ENCODE results near the gene PLEKHA1. TPM values are rescaled to one million over a fixed set of nuclear protein-coding genes. Genes with fewer than 3 reads are reported as not detected.

PLEKHA1 gene
- total RNA-seq, 1 donor from 2014 or later = 35.3 TPM

DNA sequence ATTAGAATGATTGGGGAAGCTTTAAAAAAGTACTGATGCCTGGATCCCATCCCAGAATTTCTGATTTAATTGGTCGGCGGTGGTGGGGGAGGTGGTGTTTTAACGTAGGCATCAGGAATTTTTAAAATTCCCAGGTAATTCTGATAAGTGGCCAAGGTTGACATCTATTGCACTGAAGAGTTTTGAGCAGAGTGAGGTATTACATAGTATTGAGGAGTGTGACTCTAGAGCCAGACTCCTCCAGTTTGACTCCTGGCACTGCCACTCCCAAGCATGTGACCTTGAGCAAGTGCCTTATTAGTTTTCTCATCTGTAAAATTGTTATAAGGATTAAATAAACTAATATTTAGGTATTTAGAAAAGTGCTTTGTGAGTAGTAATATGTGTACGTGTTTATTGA, 6.2 kb downstream of the PLEKHA1 start:
- DNase-seq (ENCODE audit: low read depth) (no peak), FAIRE-seq (no peak)
- TF ChIP-seq, protein P1, sequence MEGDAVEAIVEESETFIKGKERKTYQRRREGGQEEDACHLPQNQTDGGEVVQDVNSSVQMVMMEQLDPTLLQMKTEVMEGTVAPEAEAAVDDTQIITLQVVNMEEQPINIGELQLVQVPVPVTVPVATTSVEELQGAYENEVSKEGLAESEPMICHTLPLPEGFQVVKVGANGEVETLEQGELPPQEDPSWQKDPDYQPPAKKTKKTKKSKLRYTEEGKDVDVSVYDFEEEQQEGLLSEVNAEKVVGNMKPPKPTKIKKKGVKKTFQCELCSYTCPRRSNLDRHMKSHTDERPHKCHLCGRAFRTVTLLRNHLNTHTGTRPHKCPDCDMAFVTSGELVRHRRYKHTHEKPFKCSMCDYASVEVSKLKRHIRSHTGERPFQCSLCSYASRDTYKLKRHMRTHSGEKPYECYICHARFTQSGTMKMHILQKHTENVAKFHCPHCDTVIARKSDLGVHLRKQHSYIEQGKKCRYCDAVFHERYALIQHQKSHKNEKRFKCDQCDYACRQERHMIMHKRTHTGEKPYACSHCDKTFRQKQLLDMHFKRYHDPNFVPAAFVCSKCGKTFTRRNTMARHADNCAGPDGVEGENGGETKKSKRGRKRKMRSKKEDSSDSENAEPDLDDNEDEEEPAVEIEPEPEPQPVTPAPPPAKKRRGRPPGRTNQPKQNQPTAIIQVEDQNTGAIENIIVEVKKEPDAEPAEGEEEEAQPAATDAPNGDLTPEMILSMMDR (IDR thresholded peaks at IDR 0.05; ENCODE audit: insufficient read depth, low read length, severe bottlenecking) = no peak
- Histone ChIP-seq H3K4me3 (ENCODE audit: low read depth, low read length) (no peak overlapping the region), H3K36me3 (ENCODE audit: control insufficient read depth, insufficient read depth, low read length) (peaks cover 2% of the 10 kb centered on the region), H3K27me3 (ENCODE audit: control insufficient read depth, insufficient read depth, low read length) (no peaks in the 10 kb centered on the region)

DNA sequence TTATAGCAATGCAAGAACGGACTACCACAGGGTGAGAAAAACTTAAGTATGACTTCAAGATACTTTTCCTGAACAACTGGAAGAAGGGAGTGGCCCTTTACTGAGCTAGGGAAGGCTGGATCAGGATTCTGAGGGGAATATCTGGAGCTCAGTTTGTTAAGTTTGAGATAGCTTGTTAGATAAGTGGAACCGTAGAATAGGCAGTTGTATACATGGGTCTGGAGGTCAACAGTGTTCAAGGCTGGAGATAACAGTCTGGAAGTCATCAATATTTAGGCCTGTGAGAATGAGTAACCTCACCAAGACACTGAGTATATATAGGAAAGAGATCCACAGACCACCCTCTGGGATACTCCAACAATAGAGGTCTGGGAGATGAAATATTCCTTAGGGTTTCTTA, 7.2 kb downstream of the PLEKHA1 start:
- Histone ChIP-seq H3K36me3 (ENCODE audit: control insufficient read depth, insufficient read depth, low read length) (peaks cover 2% of the 10 kb centered on the region), H3K4me3 (ENCODE audit: low read depth, low read length) (no peak overlapping the region), H3K27me3 (ENCODE audit: control insufficient read depth, insufficient read depth, low read length) (no peaks in the 10 kb centered on the region)
- FAIRE-seq (no peak), DNase-seq (ENCODE audit: low read depth) (no peak)
- TF ChIP-seq, protein P1 (IDR thresholded peaks at IDR 0.05; ENCODE audit: insufficient read depth, low read length, severe bottlenecking) = no peak

DNA sequence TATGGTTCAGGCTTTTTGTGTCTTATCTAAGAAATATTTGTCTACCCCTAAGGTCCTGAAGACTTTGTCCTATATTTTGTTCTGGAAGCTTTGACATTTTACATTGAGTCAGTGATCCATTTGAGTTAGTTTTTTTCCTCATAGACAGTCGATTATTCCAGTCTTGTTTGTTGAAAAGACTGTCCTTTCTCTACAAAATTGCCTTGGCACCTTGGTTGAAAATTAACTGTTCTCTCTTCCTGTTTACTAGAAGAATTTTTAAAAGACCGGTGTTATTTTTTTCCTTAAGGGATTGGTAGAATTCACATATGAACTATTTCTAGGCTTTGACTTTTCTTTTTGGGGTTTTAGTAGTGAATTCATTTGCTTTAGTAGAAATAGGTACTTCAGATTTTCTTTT, 12.0 kb downstream of the PLEKHA1 start:
- no peak for FAIRE-seq
- H3K36me3 ChIP-seq (ENCODE audit: control insufficient read depth, insufficient read depth, low read length) = no peaks in the 10 kb centered on the region
- TF ChIP-seq, protein P1 (IDR thresholded peaks at IDR 0.05; ENCODE audit: insufficient read depth, low read length, severe bottlenecking) = no peak

DNA sequence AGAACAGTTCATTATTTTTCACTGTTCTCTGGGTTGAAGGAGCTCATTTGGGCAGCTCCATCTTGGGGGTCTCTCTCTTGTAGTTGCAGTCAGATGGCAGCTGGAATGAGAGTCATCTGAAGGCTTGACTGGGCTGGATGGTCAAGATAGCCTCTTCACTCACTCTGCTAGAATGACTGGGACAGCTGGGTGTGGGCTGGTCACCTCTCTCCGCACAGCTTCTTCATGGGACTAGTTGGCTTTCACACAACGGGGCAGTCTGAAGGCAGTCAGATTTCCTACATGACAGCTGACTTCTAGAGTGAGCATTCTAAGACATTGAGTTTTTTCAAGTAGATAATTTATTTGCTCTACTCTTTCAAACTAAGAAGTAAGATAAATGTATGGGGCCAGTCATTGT, 13.1 kb downstream of the PLEKHA1 start:
- FAIRE-seq = no peak
- TF ChIP-seq, protein P1 (IDR thresholded peaks at IDR 0.05; ENCODE audit: insufficient read depth, low read length, severe bottlenecking) = no peak
- no peak for DNase-seq (ENCODE audit: low read depth)
- H3K36me3 ChIP-seq (ENCODE audit: control insufficient read depth, insufficient read depth, low read length) = no peaks in the 10 kb centered on the region
- no peak overlapping the region for H3K4me3 ChIP-seq (ENCODE audit: low read depth, low read length)
- no peaks in the 10 kb centered on the region for H3K27me3 ChIP-seq (ENCODE audit: control insufficient read depth, insufficient read depth, low read length)

More for the DNA sequence above, 12.0 kb downstream of the PLEKHA1 start:
- no peak for DNase-seq (ENCODE audit: low read depth)
- Histone ChIP-seq H3K4me3 (ENCODE audit: low read depth, low read length) (no peak overlapping the region), H3K27me3 (ENCODE audit: control insufficient read depth, insufficient read depth, low read length) (no peaks in the 10 kb centered on the region)

DNA sequence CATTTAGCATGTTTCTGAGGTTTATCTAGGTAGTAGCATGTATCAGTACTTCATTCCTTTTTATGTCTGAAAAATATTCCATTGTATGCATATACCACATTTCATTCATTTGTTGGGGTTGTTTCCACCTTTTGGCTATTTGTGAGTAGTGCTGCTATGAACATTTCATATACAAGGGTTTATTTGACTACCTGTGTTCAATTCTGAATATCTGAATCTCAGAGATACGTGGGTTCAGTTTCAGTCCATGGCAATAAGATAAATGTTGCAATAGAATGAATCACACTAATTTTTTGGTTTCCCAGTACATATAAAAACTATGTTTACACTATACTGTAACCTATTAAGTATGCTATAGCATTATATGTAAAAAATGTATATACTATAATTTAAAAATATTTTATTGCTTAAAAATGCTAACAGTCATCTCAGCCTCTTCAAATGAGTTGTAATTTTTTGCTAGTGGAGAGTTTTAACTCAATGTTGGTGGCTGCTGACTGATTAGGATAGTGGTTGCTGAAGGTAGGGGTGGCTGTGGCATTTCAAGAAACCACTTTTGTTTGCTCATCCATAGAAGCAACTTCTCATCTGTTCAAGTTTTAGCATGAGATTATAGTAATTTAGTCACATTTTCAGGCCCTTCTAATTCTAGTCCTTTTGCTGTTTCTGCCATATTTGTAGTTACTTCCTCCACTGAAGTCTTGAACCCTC, 13.9 kb downstream of the PLEKHA1 start:
- DNase-seq (ENCODE audit: low read depth) = peak; percentile 58
- H3K27me3 ChIP-seq (ENCODE audit: control insufficient read depth, insufficient read depth, low read length) = no peaks in the 10 kb centered on the region
- H3K36me3 ChIP-seq (ENCODE audit: control insufficient read depth, insufficient read depth, low read length) = no peaks in the 10 kb centered on the region
- TF ChIP-seq, protein P1 (IDR thresholded peaks at IDR 0.05; ENCODE audit: insufficient read depth, low read length, severe bottlenecking) = no peak
- FAIRE-seq = no peak
- H3K4me3 ChIP-seq (ENCODE audit: low read depth, low read length) = no peak overlapping the region

DNA sequence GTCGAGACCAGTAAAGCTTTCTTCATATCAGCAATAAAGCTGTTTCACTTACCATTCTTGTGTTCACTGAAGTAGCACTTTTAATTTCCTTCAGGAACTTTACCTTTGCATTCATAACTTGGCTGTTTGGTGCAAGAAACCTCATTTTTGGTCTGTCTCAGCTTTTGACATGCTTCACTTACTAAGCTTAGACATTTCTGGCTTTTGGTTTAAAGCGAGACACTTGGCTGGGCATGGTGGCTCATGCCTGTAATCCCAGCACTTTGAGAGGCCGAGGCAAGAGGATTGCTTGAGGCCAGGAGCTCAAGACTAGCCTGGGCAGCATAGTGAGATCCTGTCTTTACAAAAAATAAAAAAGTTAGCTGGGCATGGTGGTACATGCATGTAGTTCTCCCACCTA, 15.8 kb downstream of the PLEKHA1 start:
- FAIRE-seq (no peak), DNase-seq (ENCODE audit: low read depth) (no peak)
- H3K36me3 ChIP-seq (ENCODE audit: control insufficient read depth, insufficient read depth, low read length) = peaks cover 3% of the 10 kb centered on the region
- TF ChIP-seq, protein P1 (IDR thresholded peaks at IDR 0.05; ENCODE audit: insufficient read depth, low read length, severe bottlenecking) = no peak
- no peak overlapping the region for H3K4me3 ChIP-seq (ENCODE audit: low read depth, low read length)
- H3K27me3 ChIP-seq (ENCODE audit: control insufficient read depth, insufficient read depth, low read length) = no peaks in the 10 kb centered on the region
